IPS-20b (cell line): Measurements from ENCODE around the gene FURIN.

Source experiments
- H3K27ac ChIP-seq: one replicate; pipeline ENCODE4 v1.5.1; 2013; ENCODE audit warnings: low read length
- H3K27me3 ChIP-seq: 2 replicates; pipeline ENCODE4 v1.6.1; 2013; ENCODE audit warnings: mild to moderate bottlenecking, low read length, inconsistent platforms; ENCODE audit not compliant: insufficient read depth
- H3K36me3 ChIP-seq: 2 replicates; pipeline ENCODE4 v1.6.1; 2013; ENCODE audit warnings: low read depth, mild to moderate bottlenecking, inconsistent platforms, low read length, moderate library complexity; ENCODE audit not compliant: insufficient read depth
- H3K4me1 ChIP-seq: 2 replicates; pipeline ENCODE4 v1.6.1; 2013; ENCODE audit warnings: mild to moderate bottlenecking, control low read depth, inconsistent platforms, low read length, moderate library complexity; ENCODE audit not compliant: insufficient read depth
- H3K4me3 ChIP-seq: 2 replicates; pipeline ENCODE4 v1.5.1; 2013; ENCODE audit warnings: mild to moderate bottlenecking, low read length, inconsistent platforms
- H3K9ac ChIP-seq: 2 replicates; pipeline ENCODE4 v1.6.1; 2013; ENCODE audit warnings: low read depth, mild to moderate bottlenecking, inconsistent platforms, low read length, moderate library complexity
- H3K9me3 ChIP-seq: 2 replicates; pipeline ENCODE4 v1.6.1; 2013; ENCODE audit warnings: mild to moderate bottlenecking, low read depth, low read length, inconsistent platforms; ENCODE audit not compliant: insufficient read depth

Gene FURIN

DNA sequence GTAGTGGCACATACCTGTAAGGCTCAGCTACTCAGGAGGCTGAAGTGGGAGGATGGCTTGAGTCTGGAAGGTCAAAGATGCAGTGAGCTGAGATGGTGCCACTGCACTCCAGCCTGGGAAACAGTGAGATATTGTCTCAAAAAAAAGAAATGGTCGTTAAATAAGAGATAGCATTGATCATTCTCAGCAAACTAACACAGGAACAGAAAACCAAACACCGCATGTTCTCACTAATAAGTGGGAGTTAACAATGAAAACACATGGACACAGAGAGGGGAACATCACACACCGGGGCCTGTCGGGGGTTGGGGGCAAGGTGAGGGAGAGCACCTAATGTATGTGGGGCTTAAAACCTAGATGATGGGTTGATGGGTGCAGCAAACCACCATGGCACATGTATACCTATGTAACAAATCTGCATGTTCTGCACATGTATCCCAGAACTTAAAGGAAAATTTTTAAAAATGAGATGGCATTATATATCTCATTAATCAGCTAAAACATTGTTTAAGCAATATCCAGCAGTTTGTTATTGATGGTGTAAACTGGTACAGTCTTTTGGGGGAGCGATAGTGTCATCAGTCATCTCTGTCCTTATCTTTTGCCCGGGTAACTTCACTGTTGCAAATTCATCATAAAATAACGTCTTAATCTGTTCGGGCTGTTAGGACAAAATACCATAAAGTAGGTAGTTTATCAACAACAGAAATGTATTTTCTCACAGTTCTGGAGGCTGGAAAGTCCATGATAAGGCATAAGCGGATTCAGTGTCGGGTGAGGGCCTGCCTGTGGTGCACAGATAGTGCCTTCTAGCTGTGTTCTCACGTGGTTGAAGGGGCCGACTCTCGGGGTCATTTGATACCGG lies 33.0 kb downstream of the FURIN start:
- Histone ChIP-seq H3K4me1 (peaks cover 9% of the 10 kb centered on the region; the same call in 1 of the 2 replicates), H3K9ac (peak overlapping the region; percentile 59; the same call in 1 of the 2 replicates), H3K27ac (no peak overlapping the region), H3K36me3 (no peaks in the 10 kb centered on the region), H3K27me3 (peaks cover 30% of the 10 kb centered on the region), H3K9me3 (no peaks in the 10 kb centered on the region), H3K4me3 (peak overlapping the region; percentile 72; the same call in 1 of the 2 replicates)

DNA sequence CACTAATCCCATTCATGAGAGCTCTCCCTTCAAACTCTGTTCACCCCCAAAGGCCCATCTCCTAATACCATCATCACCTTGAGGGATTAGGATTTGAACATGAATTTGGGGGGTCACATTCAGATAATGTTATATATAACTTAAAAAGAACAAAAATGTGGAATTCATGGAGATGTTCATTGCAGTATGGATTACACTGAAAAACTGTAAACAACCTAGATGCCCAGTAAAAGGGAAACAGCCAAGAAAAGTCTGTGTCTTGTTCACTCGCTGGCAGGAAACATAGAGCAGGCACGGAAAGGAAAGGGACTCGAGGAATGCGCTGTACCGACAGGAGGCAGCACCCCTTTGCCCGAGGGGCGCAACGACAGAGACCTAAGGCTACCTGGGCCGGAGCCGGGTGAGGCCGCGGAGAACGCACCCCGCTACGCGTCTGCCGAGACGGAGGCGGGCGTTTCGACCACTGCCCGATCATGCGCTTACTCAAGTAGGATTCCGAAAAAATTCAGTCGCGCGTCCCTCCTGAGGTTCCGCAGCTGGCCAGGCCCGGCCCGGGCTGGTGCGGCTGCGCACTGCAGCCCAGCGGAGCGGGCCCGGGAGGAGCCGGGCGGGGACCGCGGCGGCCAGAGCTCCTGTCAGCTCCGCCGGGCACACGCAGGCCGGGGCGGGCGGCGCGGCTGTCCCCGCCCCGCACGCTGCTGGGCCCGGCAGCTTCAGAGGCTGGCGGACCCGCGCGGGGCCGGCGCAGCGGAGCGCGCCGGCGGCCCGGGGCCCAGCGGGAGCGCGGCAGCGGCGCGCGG lies 33.9 kb downstream of the FURIN start:
- Histone ChIP-seq H3K4me3 (peak overlapping the region; percentile 72), H3K27ac (no peak overlapping the region), H3K9ac (peak overlapping the region; percentile 59; the same call in 1 of the 2 replicates), H3K36me3 (no peaks in the 10 kb centered on the region), H3K27me3 (peaks cover 30% of the 10 kb centered on the region), H3K9me3 (no peaks in the 10 kb centered on the region), H3K4me1 (peaks cover 9% of the 10 kb centered on the region; the same call in 1 of the 2 replicates)

DNA sequence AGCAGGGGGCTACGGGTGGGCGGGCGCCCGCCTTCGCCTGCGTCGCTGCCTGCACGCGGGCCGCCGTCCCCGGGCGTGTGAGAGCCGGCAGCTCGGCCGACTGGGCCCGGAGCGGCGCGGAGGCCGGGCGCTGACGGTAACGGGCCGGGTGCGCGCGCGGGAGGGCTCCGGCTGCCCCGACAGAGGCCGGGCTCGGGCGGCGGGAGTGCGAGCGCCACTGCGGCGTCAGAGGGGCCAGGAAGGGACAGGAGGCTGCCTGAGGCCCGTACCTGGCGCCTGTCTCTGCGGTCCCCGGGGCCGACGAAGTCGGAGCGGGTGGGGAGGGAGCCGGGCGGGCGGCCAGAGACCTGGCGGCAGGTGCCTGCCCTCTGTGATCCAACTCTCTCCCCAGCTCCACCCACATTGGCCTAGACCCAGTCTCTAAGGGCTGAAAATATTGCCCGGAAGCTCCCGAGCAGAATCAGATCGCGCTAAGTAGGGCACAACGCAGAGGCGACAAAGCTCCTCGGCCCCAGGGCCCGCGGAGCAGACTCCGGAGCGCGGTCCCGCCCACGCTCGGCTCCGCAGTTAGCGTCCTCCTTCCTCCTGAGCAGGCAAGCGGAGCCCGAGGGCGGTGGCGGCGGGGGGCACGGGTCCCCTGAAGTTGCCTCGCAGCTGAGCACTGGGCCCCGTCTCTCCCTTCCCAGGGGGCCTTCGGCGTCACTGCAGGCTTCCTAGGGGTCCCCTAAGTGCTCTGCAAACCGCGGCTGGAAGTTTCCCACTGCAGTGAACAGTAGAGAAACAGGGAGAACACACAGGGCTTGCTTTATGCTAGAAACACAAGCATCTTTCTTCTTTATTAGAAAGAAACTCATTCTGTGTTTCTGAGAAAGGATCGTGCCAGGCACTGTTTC lies 34.7 kb downstream of the FURIN start, which contains the start of gene MAN2A2:
MAN2A2 (plus strand) TSS at position 463 of the 893 bp plus-strand sequence. CDS start 906 bp downstream, outside the sequence.
- H3K27me3 ChIP-seq: peaks cover 30% of the 10 kb centered on the region
- H3K4me1 ChIP-seq: peaks cover 9% of the 10 kb centered on the region; the same call in 1 of the 2 replicates
- peak within 1 kb of the TSS; percentile 64; the same call in 1 of the 2 replicates for H3K9ac ChIP-seq
- H3K9me3 ChIP-seq: no peaks in the 10 kb centered on the region
- peak within 1 kb of the TSS; percentile 82 for H3K4me3 ChIP-seq
- H3K27ac ChIP-seq: no peak within 1 kb of the TSS
- no peaks in the 10 kb centered on the region; the same call in 1 of the 2 replicates for H3K36me3 ChIP-seq

DNA sequence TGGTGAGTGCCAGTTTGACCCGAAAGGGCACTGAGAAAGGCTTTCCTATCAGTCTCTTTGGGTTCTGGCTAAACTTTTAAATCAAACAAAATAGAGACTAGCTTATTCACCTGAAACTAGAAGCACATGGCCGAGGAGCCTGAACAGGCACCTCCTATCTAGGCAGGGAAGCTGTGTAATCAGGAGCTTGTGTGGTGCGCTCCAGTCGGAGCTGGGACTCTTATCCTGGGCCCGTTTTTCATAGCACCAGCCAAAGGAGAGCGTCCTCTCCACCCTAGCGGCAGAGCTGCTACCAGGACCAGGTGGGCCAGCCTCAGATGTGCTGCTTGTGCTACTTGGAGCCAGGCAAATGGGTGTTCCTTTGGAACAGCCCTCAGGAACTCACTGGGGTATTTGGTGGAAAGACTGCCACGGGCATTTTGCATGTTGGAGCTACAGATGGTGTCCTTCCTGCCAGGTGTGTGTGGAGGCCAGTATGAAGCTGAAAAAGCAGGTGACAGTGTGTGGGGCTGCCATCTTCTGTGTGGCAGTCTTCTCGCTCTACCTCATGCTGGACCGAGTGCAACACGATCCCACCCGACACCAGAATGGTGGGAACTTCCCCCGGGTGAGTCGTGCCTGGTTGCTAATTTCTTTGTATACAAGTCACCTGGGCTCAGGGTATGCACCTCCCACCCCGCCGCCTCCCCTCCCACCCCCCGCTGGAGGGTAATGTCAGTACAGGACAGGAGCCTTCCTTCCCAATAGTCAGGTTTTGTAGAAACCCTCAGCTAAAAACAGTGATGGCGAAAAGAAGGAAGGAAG lies 35.5 kb downstream of the FURIN start:
- H3K27ac ChIP-seq: no peak overlapping the region

DNA sequence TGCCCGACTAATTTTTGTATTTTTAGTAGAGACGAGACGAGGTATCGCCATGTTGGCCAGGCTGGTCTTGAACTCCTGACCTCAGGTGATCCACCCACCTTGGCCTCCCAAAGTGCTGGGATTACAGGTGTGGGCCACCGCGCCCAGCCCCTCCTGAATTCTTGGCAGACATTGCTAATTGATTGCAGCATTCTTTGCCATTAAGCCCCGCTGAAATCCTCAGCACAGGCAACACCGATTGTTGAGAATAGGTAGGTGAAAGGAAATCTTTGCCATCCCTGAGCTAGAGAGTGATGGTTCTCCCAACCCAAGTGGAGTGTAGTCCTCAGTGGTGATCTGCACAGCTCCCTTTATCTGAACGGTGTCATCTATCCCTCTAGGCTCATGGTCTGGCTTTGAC lies 36.4 kb downstream of the FURIN start:
- Histone ChIP-seq H3K27ac (no peak overlapping the region), H3K4me1 (peaks cover 9% of the 10 kb centered on the region; the same call in 1 of the 2 replicates), H3K27me3 (peaks cover 30% of the 10 kb centered on the region), H3K36me3 (no peaks in the 10 kb centered on the region; the same call in 1 of the 2 replicates), H3K4me3 (no peak overlapping the region), H3K9ac (no peak overlapping the region), H3K9me3 (no peaks in the 10 kb centered on the region)

More for the DNA sequence above, 35.5 kb downstream of the FURIN start:
- Histone ChIP-seq H3K27me3 (peaks cover 30% of the 10 kb centered on the region), H3K4me1 (peaks cover 9% of the 10 kb centered on the region; the same call in 1 of the 2 replicates), H3K4me3 (peak overlapping the region; percentile 82), H3K9me3 (no peaks in the 10 kb centered on the region), H3K9ac (peak overlapping the region; percentile 64; the same call in 1 of the 2 replicates), H3K36me3 (no peaks in the 10 kb centered on the region; the same call in 1 of the 2 replicates)

DNA sequence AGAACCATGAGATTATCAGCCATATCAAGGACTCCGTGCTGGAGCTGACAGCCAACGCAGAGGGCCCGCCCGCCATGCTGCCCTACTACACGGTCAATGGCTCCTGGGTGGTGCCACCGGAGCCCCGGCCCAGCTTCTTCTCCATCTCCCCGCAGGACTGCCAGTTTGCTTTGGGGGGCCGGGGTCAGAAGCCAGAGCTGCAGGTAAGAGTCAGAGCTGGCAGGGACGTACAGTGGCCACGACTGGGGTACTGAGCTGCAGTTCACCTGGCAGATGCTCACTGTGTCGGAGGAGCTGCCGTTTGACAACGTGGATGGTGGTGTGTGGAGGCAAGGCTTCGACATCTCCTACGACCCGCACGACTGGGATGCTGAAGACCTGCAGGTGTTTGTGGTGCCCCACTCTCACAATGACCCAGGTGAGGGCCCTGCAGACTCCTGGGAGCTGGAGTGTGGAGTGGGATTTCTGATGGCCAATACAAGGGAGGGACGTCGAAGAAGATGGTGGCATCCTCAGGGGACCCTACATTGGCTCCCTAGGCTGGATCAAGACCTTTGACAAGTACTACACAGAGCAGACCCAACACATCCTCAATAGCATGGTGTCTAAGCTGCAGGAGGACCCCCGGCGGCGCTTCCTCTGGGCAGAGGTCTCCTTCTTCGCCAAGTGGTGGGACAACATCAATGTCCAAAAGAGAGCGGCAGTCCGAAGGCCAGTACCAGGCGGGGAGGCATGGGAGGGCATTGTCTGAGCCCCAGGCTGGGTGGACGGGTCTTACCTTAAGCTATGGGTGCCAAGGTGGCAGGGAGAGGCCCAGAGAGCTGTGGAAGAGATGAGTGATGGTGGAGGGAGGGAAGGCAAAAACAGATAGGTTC lies 37.2 kb downstream of the FURIN start:
- H3K4me1 ChIP-seq: peaks cover 9% of the 10 kb centered on the region; the same call in 1 of the 2 replicates
- no peaks in the 10 kb centered on the region; the same call in 1 of the 2 replicates for H3K36me3 ChIP-seq
- H3K9me3 ChIP-seq: no peaks in the 10 kb centered on the region
- H3K4me3 ChIP-seq: no peak overlapping the region
- H3K27me3 ChIP-seq: peaks cover 30% of the 10 kb centered on the region
- H3K27ac ChIP-seq: no peak overlapping the region
- H3K9ac ChIP-seq: no peak overlapping the region

DNA sequence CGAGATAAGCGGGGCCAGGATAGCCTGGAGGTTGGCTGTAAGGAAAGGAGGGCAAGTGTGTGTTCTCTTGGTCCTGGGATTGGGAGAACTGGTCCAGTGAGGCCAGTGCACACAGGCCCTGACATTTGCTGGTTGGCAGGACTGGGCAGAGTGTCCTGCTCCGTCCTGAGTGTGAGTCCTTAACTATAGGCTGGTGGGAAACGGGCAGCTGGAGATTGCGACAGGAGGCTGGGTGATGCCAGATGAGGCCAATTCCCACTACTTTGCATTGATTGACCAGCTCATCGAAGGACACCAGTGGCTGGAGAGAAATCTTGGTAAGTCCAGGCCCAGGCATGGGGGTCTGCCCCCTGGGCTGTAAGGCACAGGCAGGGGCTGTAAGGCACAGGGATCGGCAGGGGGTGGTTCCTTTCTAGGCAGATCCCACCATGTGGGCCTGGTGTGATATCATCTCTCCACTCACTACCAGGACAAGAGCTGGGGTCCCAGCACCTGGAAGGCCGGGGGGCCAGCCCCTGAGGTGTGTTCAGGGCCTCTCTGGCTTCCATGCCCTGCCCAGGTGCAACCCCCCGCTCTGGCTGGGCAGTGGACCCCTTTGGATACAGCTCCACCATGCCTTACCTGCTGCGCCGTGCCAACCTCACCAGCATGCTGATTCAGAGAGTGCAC lies 37.9 kb downstream of the FURIN start:
- H3K4me3 ChIP-seq: no peak overlapping the region
- peaks cover 9% of the 10 kb centered on the region; the same call in 1 of the 2 replicates for H3K4me1 ChIP-seq
- peaks cover 27% of the 10 kb centered on the region for H3K27me3 ChIP-seq
- no peaks in the 10 kb centered on the region; the same call in 1 of the 2 replicates for H3K36me3 ChIP-seq
- H3K27ac ChIP-seq: no peak overlapping the region
- H3K9ac ChIP-seq: no peak overlapping the region
- H3K9me3 ChIP-seq: no peaks in the 10 kb centered on the region

DNA sequence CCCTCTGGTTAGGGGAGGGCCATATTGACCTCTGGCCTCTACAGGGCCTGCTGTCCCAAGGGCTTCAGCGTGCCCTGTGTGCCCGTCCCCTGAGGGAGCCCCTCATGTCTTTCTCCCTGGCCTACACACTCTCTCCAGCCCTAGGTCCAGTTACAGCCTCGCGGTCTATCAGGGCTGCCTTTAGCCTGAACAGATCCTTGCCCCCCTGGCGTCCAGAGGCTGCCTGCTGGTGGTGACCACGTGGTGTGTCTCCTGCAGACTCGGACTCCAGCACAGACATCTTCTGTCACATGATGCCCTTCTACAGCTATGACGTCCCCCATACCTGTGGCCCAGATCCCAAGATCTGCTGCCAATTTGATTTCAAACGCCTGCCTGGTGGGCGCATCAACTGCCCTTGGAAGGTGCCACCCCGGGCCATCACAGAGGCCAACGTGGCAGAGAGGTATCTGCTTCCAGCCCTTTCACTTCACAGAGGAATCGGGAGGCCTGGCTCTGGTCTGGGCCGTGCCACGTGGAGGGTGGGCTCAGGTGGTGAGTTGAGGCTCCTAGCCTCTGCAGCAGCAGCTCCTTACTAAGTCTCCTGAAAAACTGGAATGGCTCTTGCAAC lies 38.8 kb downstream of the FURIN start:
- H3K36me3 ChIP-seq: no peaks in the 10 kb centered on the region; the same call in 1 of the 2 replicates
- peaks cover 19% of the 10 kb centered on the region for H3K27me3 ChIP-seq
- H3K4me1 ChIP-seq: peaks cover 4% of the 10 kb centered on the region; the same call in 1 of the 2 replicates
- no peak overlapping the region for H3K4me3 ChIP-seq
- H3K27ac ChIP-seq: no peak overlapping the region
- no peak overlapping the region for H3K9ac ChIP-seq
- H3K9me3 ChIP-seq: no peaks in the 10 kb centered on the region
